ES-I3 (cell line): ENCODE results near the gene PLXNA4.

Source experiments
- H3K36me3 ChIP-seq: 2 replicates; pipeline ENCODE4 v1.6.1; 2013; ENCODE audit warnings: mild to moderate bottlenecking, low read length, control low read depth, moderate library complexity; ENCODE audit not compliant: insufficient read depth
- H3K4me1 ChIP-seq: 2 replicates; pipeline ENCODE4 v1.6.1; 2013; ENCODE audit warnings: mild to moderate bottlenecking, control low read depth, low read length; ENCODE audit not compliant: insufficient read depth
- H3K9ac ChIP-seq: 2 replicates; pipeline ENCODE4 v1.6.1; 2013; ENCODE audit warnings: low read depth, mild to moderate bottlenecking, low read length, moderate library complexity
- H3K9me3 ChIP-seq: 2 replicates; pipeline ENCODE4 v1.6.1; 2013; ENCODE audit warnings: mild to moderate bottlenecking, low read length, moderate library complexity; ENCODE audit not compliant: control insufficient read depth, insufficient read depth

PLXNA4 gene

GRCh38 chr7:132562690-132563089, 13.6 kb downstream of the PLXNA4 start:
- no peaks in the 10 kb centered on the region for H3K36me3 ChIP-seq
- no peak overlapping the region for H3K9ac ChIP-seq
- no peaks in the 10 kb centered on the region for H3K9me3 ChIP-seq

GRCh38 chr7:132561763-132562162, 14.5 kb downstream of the PLXNA4 start:
- no peaks in the 10 kb centered on the region for H3K36me3 ChIP-seq
- 0 out of 2 replicates have a peak, but pooled peaks cover 7% of the 10 kb centered on the region for H3K4me1 ChIP-seq
- no peaks in the 10 kb centered on the region for H3K9me3 ChIP-seq
- no peak overlapping the region for H3K9ac ChIP-seq

More at GRCh38 chr7:132562690-132563089, 13.6 kb downstream of the PLXNA4 start:
- H3K4me1 ChIP-seq, result 0 out of 2 replicates have a peak, but pooled peaks cover 7% of the 10 kb centered on the region

- Histone ChIP-seq H3K4me1 (0 out of 2 replicates have a peak, but pooled peaks cover 7% of the 10 kb centered on the region), H3K9me3 (no peaks in the 10 kb centered on the region), H3K9ac (no peak overlapping the region), H3K36me3 (no peaks in the 10 kb centered on the region)
These were observed 15.3 kb downstream of the PLXNA4 start for GRCh38 chr7:132560825-132561529.

- no peak overlapping the region for H3K9ac ChIP-seq
- H3K36me3 ChIP-seq, result no peaks in the 10 kb centered on the region
- 0 out of 2 replicates have a peak, but pooled peaks cover 7% of the 10 kb centered on the region for H3K4me1 ChIP-seq
- H3K9me3 ChIP-seq, result no peaks in the 10 kb centered on the region
These were observed 16.2 kb downstream of the PLXNA4 start for GRCh38 chr7:132560105-132560504.

- no peaks in the 10 kb centered on the region for H3K4me1 ChIP-seq
- no peaks in the 10 kb centered on the region for H3K9me3 ChIP-seq
- no peak overlapping the region for H3K9ac ChIP-seq
- H3K36me3 ChIP-seq, result no peaks in the 10 kb centered on the region
These were observed 17.5 kb downstream of the PLXNA4 start for GRCh38 chr7:132558815-132559214.

GRCh38 chr7:132557489-132558044, 18.7 kb downstream of the PLXNA4 start:
- no peaks in the 10 kb centered on the region for H3K36me3 ChIP-seq
- H3K9me3 ChIP-seq, result no peaks in the 10 kb centered on the region
- H3K4me1 ChIP-seq, result no peaks in the 10 kb centered on the region
- H3K9ac ChIP-seq, result no peak overlapping the region

- H3K4me1 ChIP-seq, result no peaks in the 10 kb centered on the region
- no peak overlapping the region for H3K9ac ChIP-seq
- no peaks in the 10 kb centered on the region; the same call in 1 of the 2 replicates for H3K36me3 ChIP-seq
- peaks cover 7% of the 10 kb centered on the region; the same call in 1 of the 2 replicates for H3K9me3 ChIP-seq
These were observed 21.8 kb downstream of the PLXNA4 start for GRCh38 chr7:132554446-132554845.

GRCh38 chr7:132553031-132553430, 23.2 kb downstream of the PLXNA4 start:
- no peaks in the 10 kb centered on the region; the same call in 1 of the 2 replicates for H3K36me3 ChIP-seq
- H3K9me3 ChIP-seq, result peaks cover 7% of the 10 kb centered on the region; the same call in 1 of the 2 replicates
- no peaks in the 10 kb centered on the region for H3K4me1 ChIP-seq
- H3K9ac ChIP-seq, result no peak overlapping the region

- no peaks in the 10 kb centered on the region for H3K4me1 ChIP-seq
- peaks cover 7% of the 10 kb centered on the region; the same call in 1 of the 2 replicates for H3K9me3 ChIP-seq
- no peaks in the 10 kb centered on the region; the same call in 1 of the 2 replicates for H3K36me3 ChIP-seq
- H3K9ac ChIP-seq, result no peak overlapping the region
These were observed 24.4 kb downstream of the PLXNA4 start for GRCh38 chr7:132551886-132552285.

- Histone ChIP-seq H3K9me3 (peaks cover 7% of the 10 kb centered on the region; the same call in 1 of the 2 replicates), H3K9ac (no peak overlapping the region), H3K4me1 (no peaks in the 10 kb centered on the region), H3K36me3 (no peaks in the 10 kb centered on the region; the same call in 1 of the 2 replicates)
These were observed 24.8 kb downstream of the PLXNA4 start for GRCh38 chr7:132551439-132551838.

- no peak overlapping the region for H3K9ac ChIP-seq
- peaks cover 7% of the 10 kb centered on the region; the same call in 1 of the 2 replicates for H3K9me3 ChIP-seq
- no peaks in the 10 kb centered on the region; the same call in 1 of the 2 replicates for H3K36me3 ChIP-seq
- H3K4me1 ChIP-seq, result peaks cover 6% of the 10 kb centered on the region; the same call in 1 of the 2 replicates
These were observed 27.7 kb downstream of the PLXNA4 start for GRCh38 chr7:132548489-132549078.

GRCh38 chr7:132547821-132548220, 28.4 kb downstream of the PLXNA4 start:
- H3K9ac ChIP-seq, result no peak overlapping the region
- H3K4me1 ChIP-seq, result peaks cover 6% of the 10 kb centered on the region; the same call in 1 of the 2 replicates
- H3K9me3 ChIP-seq, result peaks cover 7% of the 10 kb centered on the region; the same call in 1 of the 2 replicates
- H3K36me3 ChIP-seq, result no peaks in the 10 kb centered on the region; the same call in 1 of the 2 replicates

- peaks cover 7% of the 10 kb centered on the region; the same call in 1 of the 2 replicates for H3K4me1 ChIP-seq
- H3K9ac ChIP-seq, result no peak overlapping the region
- H3K36me3 ChIP-seq, result no peaks in the 10 kb centered on the region; the same call in 1 of the 2 replicates
- H3K9me3 ChIP-seq, result 0 out of 2 replicates have a peak, but pooled peaks cover 6% of the 10 kb centered on the region
These were observed 29.7 kb downstream of the PLXNA4 start for GRCh38 chr7:132546366-132547127.

GRCh38 chr7:132545756-132546155, 30.5 kb downstream of the PLXNA4 start:
- Histone ChIP-seq H3K36me3 (no peaks in the 10 kb centered on the region), H3K9ac (no peak overlapping the region), H3K4me1 (peaks cover 14% of the 10 kb centered on the region; the same call in 1 of the 2 replicates), H3K9me3 (no peaks in the 10 kb centered on the region)
